ENCODE results near the gene CPSF4L.

The CPSF4L gene

DNA sequence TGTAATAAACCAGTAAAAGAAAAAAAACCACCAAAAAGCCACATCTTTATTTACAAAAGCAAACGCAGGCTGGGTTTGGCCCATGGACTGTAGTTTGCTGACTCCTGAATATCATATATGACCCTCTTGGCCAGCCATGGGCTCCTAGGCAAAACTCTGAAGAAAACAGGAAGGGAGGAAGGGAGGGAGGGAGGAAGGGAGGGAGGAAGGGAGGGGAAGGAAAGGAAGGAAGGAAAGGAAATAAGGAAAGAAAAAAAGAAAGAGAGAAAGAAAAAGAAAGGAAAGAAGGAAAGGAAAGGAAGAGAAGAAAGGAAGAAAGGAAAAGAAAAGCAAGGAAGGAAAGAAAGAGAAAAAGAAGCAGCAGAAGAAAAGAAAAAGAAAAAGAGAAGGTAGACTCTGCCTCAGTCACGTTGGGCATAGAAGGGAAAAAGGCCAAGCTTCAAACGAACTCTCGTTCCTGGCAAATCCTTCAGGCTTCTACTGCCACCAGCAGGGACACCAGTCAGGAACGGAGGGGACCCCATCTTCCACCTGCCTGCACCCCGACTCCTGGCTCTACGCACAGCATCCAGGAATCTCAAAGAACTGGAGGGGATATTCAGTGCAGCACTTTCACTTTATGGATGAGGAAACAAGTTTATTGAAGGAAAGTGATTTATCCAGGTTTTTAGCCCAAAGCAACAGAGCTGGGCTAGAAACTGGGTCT, 28.0 kb upstream of the CPSF4L start:
- DNase-seq: no peak

GRCh38 chr17:73288534-73289302, 27.0 kb upstream of the CPSF4L start:
- DNase-seq: no peak

DNA sequence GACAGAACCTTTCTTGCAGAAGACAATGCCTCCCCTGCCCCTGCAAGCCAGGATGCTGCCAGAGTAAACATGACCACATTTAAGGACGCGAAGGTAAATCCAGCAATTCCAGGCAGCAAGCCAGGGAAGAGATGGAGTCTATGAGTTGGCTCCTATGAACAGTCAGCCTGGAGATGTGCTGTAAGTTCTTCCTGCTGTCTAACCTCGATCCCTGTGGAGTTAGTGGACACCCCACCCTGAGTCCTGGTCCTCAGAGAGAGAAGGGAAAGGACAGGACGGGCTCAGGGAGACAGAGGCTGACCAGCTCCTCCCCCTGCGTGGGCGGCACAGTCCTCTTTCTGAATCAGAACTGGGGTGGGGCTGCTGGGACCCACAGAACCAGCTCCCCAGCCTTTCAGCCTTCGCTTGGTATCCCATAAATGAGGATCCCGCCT, 25.2 kb upstream of the CPSF4L start:
- DNase-seq: no peak

DNA sequence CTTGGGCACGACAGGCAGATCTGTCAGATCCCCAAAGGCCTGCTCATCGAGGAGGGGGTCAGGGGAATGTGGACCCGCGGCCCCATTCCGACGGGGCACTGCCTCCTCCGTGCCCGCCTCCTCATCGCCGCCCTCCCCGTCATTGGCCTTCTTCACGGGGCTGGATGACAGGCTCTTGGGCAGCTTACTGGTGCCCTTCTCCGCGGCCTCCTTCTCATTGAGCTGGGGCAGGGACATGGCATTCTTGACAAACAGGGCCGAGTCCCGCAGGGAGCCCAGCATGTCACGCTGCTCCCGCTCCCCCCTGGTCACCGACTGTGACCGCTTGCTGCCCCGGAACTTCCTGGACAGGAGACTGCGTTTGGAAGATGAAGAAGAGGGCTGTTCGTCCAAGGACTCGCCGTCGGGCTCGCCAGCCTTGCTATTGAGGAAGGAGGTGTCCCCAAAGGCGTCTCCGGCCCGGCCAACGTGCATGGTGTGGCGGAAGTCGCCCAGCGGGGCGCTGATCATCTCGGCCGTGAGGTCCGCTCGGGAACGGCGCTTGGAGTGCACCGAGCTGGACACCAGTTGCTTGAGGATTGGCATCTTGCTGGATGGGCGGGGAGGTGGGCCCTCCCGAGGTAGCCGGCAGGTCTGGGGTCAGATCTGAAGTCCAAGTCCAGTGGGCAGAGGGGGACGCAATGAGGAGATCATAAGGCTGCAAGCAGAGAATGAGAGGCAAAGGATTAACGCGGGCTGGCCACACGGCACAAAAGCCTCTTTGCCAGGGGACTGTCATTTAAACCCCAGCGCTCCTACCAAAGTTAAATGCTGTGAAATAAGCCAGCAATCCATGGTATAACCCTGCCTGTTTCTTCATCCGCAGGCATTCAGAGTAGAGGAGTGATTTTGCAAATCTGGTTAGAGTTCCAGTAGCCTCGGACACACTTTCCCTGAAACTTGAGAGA, 24.5 kb upstream of the CPSF4L start:
- no peak for DNase-seq

DNA sequence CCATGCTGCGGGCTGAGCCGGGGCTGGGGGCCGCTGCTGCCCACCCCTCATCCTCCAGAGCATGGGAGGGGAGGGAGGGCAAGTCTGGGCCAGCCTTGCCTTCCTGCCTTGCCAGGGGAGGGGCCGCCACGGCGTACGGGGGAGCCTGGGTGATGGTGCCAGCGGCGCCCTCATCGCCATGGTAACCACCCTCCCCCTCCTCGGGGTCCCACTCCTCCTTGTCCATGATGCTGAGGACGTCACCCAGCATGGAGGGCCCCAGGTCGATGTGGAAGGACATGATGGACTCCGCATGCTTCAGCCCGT, 23.9 kb upstream of the CPSF4L start:
- no peak for DNase-seq

DNA sequence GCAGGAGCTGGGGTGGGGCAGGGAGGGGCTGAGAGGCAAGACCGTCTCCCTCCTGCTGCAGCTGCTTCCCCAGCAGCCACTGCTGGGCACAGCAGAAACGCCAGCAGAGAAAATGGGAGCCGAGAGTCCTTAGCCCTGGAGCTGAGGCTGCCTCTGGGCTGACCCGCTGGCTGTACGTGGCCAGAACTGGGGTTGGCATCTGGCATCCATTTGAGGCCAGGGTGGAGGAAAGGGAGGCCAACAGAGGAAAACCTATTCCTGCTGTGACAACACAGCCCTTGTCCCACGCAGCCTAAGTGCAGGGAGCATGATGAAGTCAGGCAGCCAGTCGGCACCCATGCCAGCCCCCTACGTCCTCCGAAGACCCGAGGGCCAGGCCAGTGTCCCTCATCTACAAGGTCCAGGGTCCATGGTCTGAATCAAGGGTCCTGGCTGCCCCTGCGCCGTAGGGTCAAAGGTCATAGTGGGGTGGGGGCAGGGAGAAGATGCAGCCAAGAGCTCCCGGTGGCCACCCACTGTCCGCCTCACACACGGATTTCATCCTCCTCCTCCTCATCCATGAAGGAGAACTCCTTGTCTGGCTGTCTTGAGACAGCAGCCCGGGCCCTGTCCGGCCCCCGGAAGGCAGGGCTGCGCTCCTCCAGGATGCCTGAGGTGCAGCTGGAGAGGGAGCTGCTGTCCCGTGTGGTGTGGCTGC, 23.4 kb upstream of the CPSF4L start:
- no peak for DNase-seq

GRCh38 chr17:73284354-73284753, 22.7 kb upstream of the CPSF4L start:
- no peak for DNase-seq

- DNase-seq: peak; percentile 47
Observed at GRCh38 chr17:73283841-73284282, 22.2 kb upstream of the CPSF4L start.

- no peak for DNase-seq
Observed at GRCh38 chr17:73283250-73283649, 21.6 kb upstream of the CPSF4L start.

- no peak for DNase-seq
Observed at GRCh38 chr17:73282629-73283028, 20.9 kb upstream of the CPSF4L start.

DNA sequence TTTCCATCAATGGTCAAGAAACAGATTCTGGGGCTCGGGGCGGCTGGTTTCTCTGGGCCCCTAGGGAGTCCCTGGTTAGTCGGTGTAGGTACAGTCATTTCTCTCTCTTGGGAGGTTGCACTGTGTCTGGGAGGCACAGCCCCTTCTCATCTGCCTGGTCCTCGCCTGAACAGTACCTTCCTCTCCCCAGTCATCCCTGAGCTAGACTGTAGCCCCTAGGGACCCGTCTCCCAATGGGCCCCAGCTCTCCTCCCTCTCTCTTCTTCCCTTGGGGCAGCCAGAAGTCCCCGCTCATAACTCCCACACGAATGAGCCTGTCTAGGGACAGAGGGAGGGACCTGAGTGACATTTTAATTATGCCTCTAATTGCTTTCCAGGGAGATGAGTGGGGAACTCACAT, 20.2 kb upstream of the CPSF4L start:
- no peak for DNase-seq

DNA sequence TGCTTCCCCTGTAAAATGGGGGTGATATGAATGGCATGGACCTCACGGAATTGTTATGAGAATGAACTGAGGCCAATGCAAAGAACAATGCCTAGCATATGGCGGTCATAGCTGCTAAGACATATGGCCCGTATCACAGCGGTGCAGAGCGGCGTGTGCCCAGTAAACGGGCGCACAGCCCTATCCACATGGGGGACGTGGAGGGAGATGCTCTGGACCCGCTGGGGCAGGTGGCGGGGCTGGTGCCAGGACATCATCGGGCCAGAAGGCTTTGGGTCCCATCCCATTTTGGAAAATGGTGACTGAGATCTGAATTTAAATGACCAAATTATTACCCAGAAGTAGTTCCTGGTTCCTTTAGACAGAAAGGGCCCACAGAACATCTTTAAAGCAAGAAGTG, 18.5 kb upstream of the CPSF4L start:
- no peak for DNase-seq

- DNase-seq: no peak
Observed at GRCh38 chr17:73279704-73280103, 18.0 kb upstream of the CPSF4L start.

DNA sequence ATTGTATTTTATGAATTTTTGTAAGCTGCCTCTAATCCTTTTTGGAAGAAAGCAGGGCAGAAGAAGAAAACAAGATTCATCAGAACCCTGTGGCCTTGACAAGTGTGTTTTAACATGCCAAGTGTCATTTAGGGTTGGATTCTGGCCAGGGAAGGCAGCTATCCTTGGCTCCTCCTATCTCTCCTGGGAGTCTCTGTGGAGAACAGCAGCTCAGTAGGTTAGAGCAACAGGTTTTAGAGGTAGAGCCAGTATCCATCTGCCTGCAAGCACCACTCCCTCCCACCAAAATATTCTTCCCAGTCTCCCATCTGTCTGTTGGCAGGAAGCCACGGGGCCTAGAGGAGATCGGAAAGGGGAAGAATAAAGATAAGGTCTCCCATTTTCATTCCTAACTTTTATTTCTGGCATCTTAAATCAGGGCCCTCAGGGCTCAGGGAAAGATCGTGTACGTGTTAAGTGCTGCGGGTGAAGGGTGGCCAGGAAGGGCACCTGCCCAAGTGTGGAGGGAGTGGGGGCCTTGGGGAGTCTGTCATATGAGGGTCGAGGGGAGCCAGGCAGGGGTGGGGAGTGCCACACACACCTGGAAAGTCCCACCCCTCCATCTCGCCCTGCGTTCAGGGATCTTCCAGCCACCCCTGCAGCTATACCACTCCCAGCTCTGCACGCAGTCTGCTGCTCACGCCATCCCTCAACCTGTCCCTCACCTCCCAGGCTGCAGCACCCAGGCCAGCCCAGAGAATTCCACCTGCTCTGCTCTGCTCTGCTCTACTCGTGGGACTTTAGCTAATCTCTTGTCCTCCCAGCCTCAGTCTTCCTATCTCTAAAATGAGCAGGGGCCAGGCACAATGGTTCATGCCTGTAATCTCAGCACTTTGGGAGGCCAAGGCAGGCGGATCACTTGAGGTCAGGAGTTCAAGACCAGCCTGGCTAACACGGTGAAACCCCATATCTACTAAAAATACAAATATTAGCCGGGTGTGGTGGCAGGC, 17.1 kb upstream of the CPSF4L start:
- DNase-seq: no peak

- no peak for DNase-seq
Observed at GRCh38 chr17:73278049-73278464, 16.4 kb upstream of the CPSF4L start.

DNA sequence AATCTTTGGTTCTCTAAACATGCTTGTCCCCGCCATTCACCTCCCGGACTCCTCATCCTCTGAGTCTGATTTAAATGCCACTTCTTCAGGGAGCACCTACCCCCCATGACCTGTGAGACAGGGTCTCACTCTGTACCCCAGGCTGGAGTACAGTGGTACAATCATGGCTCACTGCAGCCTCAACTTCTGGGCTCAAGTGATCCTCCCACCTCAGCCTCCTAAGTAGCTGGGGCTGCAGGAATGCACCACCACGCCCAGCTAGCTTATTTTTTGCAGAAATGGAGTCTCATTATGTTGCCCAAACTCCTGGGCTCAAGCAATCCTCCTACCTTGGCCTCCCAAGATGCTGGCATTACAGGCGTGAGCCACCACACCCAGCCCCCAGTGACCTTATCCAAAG, 12.8 kb upstream of the CPSF4L start:
- no peak for DNase-seq

DNA sequence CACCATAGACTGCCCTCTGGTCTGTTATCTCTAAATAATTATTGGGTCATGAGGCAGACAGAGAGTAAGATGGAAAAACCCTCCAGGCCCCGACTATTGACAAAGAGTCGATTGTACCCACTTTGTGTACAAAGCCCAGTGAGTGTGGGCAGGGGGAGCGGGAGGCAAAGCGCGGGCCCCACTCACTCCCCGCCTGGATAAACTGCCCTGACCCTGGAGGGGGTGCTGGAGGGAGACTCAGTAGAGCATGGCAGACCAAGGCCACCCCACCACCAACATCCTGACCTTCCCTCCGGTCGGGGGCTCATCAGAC, 11.2 kb upstream of the CPSF4L start:
- peak; percentile 13 for DNase-seq

- DNase-seq: no peak
Observed at GRCh38 chr17:73271072-73271471, 9.4 kb upstream of the CPSF4L start.

GRCh38 chr17:73269791-73270190, 8.1 kb upstream of the CPSF4L start:
- no peak for DNase-seq

GRCh38 chr17:73269329-73269615, 7.6 kb upstream of the CPSF4L start:
- DNase-seq: no peak

DNA sequence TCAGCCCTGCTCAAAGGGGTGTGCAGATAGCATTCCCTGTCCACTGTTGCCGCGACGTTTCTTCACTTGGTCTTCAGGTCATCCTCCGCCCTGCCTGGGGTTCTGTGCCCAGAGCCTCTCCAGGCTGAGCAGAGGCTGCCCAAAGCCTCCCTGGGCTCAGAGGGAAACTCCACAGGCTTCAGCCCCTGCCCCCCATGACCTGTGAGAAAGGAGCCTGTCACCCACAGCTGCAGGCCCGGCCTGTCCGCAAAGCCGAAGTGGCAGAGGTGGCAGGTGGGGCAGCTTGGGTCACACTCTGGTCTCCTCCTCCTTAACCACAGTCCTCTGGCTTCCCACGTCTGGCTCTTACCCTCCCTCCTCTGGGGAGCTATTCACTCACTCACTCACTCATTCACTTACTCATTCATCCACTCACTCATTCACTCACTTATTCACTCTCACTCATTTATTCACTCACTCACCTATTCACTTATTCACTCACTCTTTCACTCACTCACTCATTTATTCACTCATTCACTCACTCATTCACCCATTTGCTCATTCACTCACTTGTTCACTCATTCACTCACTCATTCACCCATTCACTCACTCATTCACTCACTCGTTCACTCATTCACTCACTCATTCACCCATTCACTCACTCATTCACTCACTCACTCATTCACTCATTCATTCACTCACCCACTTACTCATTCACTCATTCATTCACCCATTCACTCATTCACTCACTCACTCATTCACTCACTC, 7.1 kb upstream of the CPSF4L start:
- DNase-seq: no peak
